AG10803 (cell line): ENCODE results near the gene PRMT1.

ENCODE experiments used
- DNase-seq: peaks from one replicate; pipeline ENCODE4 v3.0.0; 2010; ENCODE audit warnings: low read depth
- H3K4me3 ChIP-seq: 2 replicates; pipeline ENCODE4 v1.5.1; 2011; ENCODE audit warnings: mild to moderate bottlenecking, low read length, control low read depth
- TF ChIP-seq, protein P1 (sequence below): conservative IDR thresholded peaks from 2 replicates; pipeline ENCODE4 v1.5.1; 2011; ENCODE audit warnings: mild to moderate bottlenecking, low read length, control low read depth, inconsistent platforms

The PRMT1 gene

DNA sequence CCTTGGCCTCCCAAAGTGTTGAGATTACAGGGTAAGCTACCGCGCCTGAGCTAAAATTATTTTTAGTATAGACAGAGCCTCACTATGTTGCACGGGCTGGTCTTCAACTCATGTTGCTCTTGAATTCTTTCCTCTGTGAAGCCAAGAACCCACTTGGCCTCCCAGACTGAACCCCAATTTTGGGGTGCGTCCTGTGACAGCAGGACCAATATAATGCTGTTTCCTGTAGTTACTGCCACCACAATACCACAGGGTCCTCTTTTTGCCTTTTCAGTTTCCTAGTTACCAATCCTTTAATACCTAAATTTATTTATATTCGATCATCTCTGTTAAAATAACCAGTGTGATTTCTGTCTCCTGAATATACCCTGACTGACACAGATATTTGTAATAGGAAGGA, 53.1 kb downstream of the PRMT1 start:
- no peak overlapping the region for H3K4me3 ChIP-seq
- TF ChIP-seq, protein P1, sequence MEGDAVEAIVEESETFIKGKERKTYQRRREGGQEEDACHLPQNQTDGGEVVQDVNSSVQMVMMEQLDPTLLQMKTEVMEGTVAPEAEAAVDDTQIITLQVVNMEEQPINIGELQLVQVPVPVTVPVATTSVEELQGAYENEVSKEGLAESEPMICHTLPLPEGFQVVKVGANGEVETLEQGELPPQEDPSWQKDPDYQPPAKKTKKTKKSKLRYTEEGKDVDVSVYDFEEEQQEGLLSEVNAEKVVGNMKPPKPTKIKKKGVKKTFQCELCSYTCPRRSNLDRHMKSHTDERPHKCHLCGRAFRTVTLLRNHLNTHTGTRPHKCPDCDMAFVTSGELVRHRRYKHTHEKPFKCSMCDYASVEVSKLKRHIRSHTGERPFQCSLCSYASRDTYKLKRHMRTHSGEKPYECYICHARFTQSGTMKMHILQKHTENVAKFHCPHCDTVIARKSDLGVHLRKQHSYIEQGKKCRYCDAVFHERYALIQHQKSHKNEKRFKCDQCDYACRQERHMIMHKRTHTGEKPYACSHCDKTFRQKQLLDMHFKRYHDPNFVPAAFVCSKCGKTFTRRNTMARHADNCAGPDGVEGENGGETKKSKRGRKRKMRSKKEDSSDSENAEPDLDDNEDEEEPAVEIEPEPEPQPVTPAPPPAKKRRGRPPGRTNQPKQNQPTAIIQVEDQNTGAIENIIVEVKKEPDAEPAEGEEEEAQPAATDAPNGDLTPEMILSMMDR: no peak

More for the DNA sequence above, 53.1 kb downstream of the PRMT1 start:
- no peak for DNase-seq
